Tibial nerve (tissue), 3 donors: Measurements from ENCODE around the gene ZCCHC24.

Experiments used
- CTCF ChIP-seq, 5 experiments: fragments of 200-600 bp in 3 of 5; fragments of 450-650 bp in 2 of 5; sonication (generic) in 3 of 5; IDR thresholded peaks; one replicate each; pipeline ENCODE4 v1.5.1; 2016 to 2019; ENCODE audit warnings: antibody characterized with exemption in 5 of 5, mild to moderate bottlenecking in 3 of 5, moderate library complexity in 2 of 5
- POLR2A ChIP-seq, 2 donors: fragments of 450-650 bp; IDR thresholded peaks; one replicate each; pipeline ENCODE4 v1.6.1; 2017; ENCODE audit warnings: antibody characterized with exemption in 2 of 2, mild to moderate bottlenecking in 2 of 2, moderate library complexity in 2 of 2

- TF ChIP-seq CTCF (IDR thresholded peaks at IDR 0.05) (no peak), POLR2A (IDR thresholded peaks at IDR 0.05) (no peak)
Observed at GRCh38 chr10:79407423-79407796, 38.0 kb downstream of the ZCCHC24 start.
